ENCODE measurements around the gene DISP3.

Gene DISP3

GRCh38 chr1:11492235-11492634 is 13.3 kb downstream of the DISP3 start:
- no peak for DNase-seq
- Histone ChIP-seq H3K4me2 (ENCODE audit: insufficient read depth, low read length) (no peak overlapping the region), H3K4me1 (ENCODE audit: insufficient read depth, low read length) (no peaks in the 10 kb centered on the region), H3K79me2 (ENCODE audit: insufficient read depth, low read length) (no peaks in the 10 kb centered on the region), H3K9ac (ENCODE audit: low read depth, low read length) (no peak overlapping the region), H3K27ac (ENCODE audit: low read length) (no peak overlapping the region), H3K4me3 (ENCODE audit: low read depth in 1 of 2, low read length in 2 of 2) (no peak overlapping the region), H3K9me3 (ENCODE audit: insufficient read depth, low read length, severe bottlenecking) (no peaks in the 10 kb centered on the region), H3K36me3 (ENCODE audit: insufficient read depth, low read length) (no peaks in the 10 kb centered on the region), H4K20me1 (ENCODE audit: insufficient read depth, low read length) (peaks cover 9% of the 10 kb centered on the region; the same call in 1 of the 2 replicates), H3K27me3 (ENCODE audit: insufficient read depth, low read length, poor library complexity) (no peaks in the 10 kb centered on the region), H2AFZ (ENCODE audit: low read depth, low read length) (no peak overlapping the region)
- ATAC-seq (ENCODE audit: insufficient read depth, low read depth), result no peak
- TF ChIP-seq EZH2 (IDR thresholded peaks at IDR 0.05; ENCODE audit: borderline replicate concordance, low read depth, low read length, severe bottlenecking) (no peak), CTCF (IDR thresholded peaks at IDR 0.05; ENCODE audit: borderline replicate concordance, extremely low read depth, low read length, poor library complexity, severe bottlenecking) (no peak)

GRCh38 chr1:11493972-11494655 is 15.2 kb downstream of the DISP3 start:
- Histone ChIP-seq H3K9ac (ENCODE audit: low read depth, low read length) (no peak overlapping the region), H3K4me1 (ENCODE audit: insufficient read depth, low read length) (no peaks in the 10 kb centered on the region), H4K20me1 (ENCODE audit: insufficient read depth, low read length) (no peaks in the 10 kb centered on the region; the same call in 1 of the 2 replicates), H3K4me2 (ENCODE audit: insufficient read depth, low read length) (no peak overlapping the region), H3K27ac (ENCODE audit: low read length) (no peak overlapping the region), H3K4me3 (ENCODE audit: low read depth in 1 of 2, low read length in 2 of 2) (no peak overlapping the region), H3K36me3 (ENCODE audit: insufficient read depth, low read length) (no peaks in the 10 kb centered on the region), H3K9me3 (ENCODE audit: insufficient read depth, low read length, severe bottlenecking) (no peaks in the 10 kb centered on the region), H3K27me3 (ENCODE audit: insufficient read depth, low read length, poor library complexity) (no peaks in the 10 kb centered on the region), H3K79me2 (ENCODE audit: insufficient read depth, low read length) (no peaks in the 10 kb centered on the region), H2AFZ (ENCODE audit: low read depth, low read length) (no peak overlapping the region)
- TF ChIP-seq EZH2 (IDR thresholded peaks at IDR 0.05; ENCODE audit: borderline replicate concordance, low read depth, low read length, severe bottlenecking), result no peak
- TF ChIP-seq CTCF (IDR thresholded peaks at IDR 0.05; ENCODE audit: borderline replicate concordance, extremely low read depth, low read length, poor library complexity, severe bottlenecking), result no peak
- no peak for ATAC-seq (ENCODE audit: insufficient read depth, low read depth)
- DNase-seq, result no peak

- Histone ChIP-seq H3K4me1 (ENCODE audit: insufficient read depth, low read length) (no peaks in the 10 kb centered on the region), H3K79me2 (ENCODE audit: insufficient read depth, low read length) (no peaks in the 10 kb centered on the region), H2AFZ (ENCODE audit: low read depth, low read length) (no peak overlapping the region), H4K20me1 (ENCODE audit: insufficient read depth, low read length) (no peaks in the 10 kb centered on the region; the same call in 1 of the 2 replicates), H3K27me3 (ENCODE audit: insufficient read depth, low read length, poor library complexity) (no peaks in the 10 kb centered on the region), H3K4me2 (ENCODE audit: insufficient read depth, low read length) (no peak overlapping the region), H3K4me3 (ENCODE audit: low read depth in 1 of 2, low read length in 2 of 2) (no peak overlapping the region), H3K27ac (ENCODE audit: low read length) (no peak overlapping the region), H3K36me3 (ENCODE audit: insufficient read depth, low read length) (no peaks in the 10 kb centered on the region), H3K9ac (ENCODE audit: low read depth, low read length) (no peak overlapping the region), H3K9me3 (ENCODE audit: insufficient read depth, low read length, severe bottlenecking) (no peaks in the 10 kb centered on the region)
- DNase-seq (no peak), ATAC-seq (ENCODE audit: insufficient read depth, low read depth) (no peak)
- TF ChIP-seq CTCF (IDR thresholded peaks at IDR 0.05; ENCODE audit: borderline replicate concordance, extremely low read depth, low read length, poor library complexity, severe bottlenecking) (no peak), EZH2 (IDR thresholded peaks at IDR 0.05; ENCODE audit: borderline replicate concordance, low read depth, low read length, severe bottlenecking) (no peak)
Measured at GRCh38 chr1:11494771-11495170, 15.8 kb downstream of the DISP3 start.

Measured in DND-41 (cell line).